Lower leg skin (tissue), 3 donors: ENCODE measurements around the gene HDAC5.

Experiments
- POLR2A ChIP-seq, 2 donors: fragments of 450-650 bp; IDR thresholded peaks; one replicate each; pipeline ENCODE4 v1.6.1; 2016 to 2017; ENCODE audit warnings: antibody characterized with exemption in 2 of 2, mild to moderate bottlenecking in 1 of 2, moderate library complexity in 1 of 2
- TF ChIP-seq, protein P1 (sequence below), 3 donors: fragments of 450-650 bp; IDR thresholded peaks; one replicate each; pipeline ENCODE4 v1.5.1; 2016; ENCODE audit warnings: antibody characterized with exemption in 3 of 3, mild to moderate bottlenecking in 3 of 3, moderate library complexity in 2 of 3

DNA sequence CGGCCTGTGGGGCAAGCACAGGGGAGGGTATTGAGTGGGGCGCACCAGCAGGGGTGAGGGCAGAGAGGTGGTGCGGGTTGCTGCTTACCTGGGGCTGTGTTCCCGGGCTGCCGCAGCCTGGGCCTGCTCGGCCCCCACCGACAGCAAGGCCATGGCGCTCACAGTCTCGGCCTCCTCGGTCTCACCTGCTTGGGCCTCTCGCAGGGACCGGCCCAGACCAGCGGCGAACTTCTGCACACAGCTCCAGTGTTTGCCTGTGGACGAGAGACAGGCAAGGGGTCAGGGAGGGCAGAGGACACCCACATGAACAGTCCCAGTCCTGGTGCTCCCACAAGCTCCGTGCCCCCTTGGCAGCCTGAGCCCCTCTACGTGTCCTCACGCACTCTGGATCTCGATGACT lies 45.0 kb downstream of the HDAC5 start:
- TF ChIP-seq, protein P1, sequence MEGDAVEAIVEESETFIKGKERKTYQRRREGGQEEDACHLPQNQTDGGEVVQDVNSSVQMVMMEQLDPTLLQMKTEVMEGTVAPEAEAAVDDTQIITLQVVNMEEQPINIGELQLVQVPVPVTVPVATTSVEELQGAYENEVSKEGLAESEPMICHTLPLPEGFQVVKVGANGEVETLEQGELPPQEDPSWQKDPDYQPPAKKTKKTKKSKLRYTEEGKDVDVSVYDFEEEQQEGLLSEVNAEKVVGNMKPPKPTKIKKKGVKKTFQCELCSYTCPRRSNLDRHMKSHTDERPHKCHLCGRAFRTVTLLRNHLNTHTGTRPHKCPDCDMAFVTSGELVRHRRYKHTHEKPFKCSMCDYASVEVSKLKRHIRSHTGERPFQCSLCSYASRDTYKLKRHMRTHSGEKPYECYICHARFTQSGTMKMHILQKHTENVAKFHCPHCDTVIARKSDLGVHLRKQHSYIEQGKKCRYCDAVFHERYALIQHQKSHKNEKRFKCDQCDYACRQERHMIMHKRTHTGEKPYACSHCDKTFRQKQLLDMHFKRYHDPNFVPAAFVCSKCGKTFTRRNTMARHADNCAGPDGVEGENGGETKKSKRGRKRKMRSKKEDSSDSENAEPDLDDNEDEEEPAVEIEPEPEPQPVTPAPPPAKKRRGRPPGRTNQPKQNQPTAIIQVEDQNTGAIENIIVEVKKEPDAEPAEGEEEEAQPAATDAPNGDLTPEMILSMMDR (IDR thresholded peaks at IDR 0.05) = no peak
- TF ChIP-seq POLR2A (IDR thresholded peaks at IDR 0.05) = no peak
